ENCODE data around the gene MST1.

MST1 gene

DNA sequence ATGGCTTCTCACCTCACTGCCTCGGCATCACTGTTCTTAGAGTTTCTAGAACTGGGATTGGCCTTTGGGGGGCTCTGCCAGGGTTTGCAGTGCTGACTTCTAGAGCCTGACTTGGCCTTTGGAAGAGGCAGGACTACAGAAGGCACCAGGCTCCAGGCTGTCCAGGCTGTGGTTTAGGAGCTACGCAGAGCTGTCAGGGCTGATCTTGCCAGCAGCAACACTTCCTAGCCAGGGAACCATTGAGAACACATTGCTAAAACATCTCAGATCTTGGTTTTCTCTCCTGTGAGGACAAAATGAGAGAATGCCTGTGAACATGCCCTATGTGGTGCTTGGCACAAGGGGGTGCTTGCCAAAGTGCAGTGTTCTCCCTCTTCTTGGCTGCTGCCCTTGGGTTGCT lies 49.7 kb downstream of the MST1 start:
- POLR2A ChIA-PET = no interaction called here
- CTCF ChIA-PET = no interaction called here
- TF ChIP-seq TARDBP (IDR thresholded peaks at IDR 0.05) (no peak), BHLHE40 (IDR thresholded peaks at IDR 0.05; ENCODE audit: borderline replicate concordance) (no peak), ARNT (IDR thresholded peaks at IDR 0.05) (no peak), CTBP1 (IDR thresholded peaks at IDR 0.05; ENCODE audit: borderline replicate concordance) (no peak), L3MBTL2 (conservative IDR thresholded peaks at IDR 0.05) (no peak), FOXK2 (IDR thresholded peaks at IDR 0.05) (no peak), NFRKB (IDR thresholded peaks at IDR 0.05) (no peak), FOXA1 (IDR thresholded peaks at IDR 0.05) (no peak), FOXM1 (IDR thresholded peaks at IDR 0.05; ENCODE audit: borderline replicate concordance) (no peak), SP1 (IDR thresholded peaks at IDR 0.05) (no peak), ELF4 (IDR thresholded peaks at IDR 0.05) (no peak)
- TF ChIP-seq, protein P1, sequence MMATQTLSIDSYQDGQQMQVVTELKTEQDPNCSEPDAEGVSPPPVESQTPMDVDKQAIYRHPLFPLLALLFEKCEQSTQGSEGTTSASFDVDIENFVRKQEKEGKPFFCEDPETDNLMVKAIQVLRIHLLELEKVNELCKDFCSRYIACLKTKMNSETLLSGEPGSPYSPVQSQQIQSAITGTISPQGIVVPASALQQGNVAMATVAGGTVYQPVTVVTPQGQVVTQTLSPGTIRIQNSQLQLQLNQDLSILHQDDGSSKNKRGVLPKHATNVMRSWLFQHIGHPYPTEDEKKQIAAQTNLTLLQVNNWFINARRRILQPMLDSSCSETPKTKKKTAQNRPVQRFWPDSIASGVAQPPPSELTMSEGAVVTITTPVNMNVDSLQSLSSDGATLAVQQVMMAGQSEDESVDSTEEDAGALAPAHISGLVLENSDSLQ (IDR thresholded peaks at IDR 0.05) = no peak
- no peak for DNase-seq (ENCODE audit: extremely low spot score)

DNA sequence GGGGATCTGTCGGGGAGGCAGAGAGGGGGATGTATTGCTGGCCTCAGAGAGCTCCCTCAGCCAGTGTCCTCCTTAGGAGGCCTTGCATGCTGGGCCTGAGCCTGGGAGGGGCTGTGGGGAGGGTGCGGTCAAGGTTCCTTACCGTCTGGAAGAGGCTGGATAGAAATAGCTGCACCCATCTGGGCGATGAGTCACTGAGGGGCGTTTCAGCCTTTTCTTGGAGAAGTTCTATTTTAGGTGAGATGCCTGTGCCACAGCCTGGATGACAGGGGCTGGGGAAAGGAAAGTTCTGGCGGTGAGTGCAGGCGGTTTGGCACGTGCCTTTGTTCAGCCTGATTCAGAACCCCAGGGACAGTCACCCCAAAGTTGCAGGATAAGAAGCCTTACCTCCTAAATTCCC lies 50.8 kb downstream of the MST1 start:
- POLR2A ChIA-PET = no interaction called here
- TF ChIP-seq SUZ12 (IDR thresholded peaks at IDR 0.05) = no peak
- no peak for TF ChIP-seq FOXK2 (IDR thresholded peaks at IDR 0.05)
- no peak for TF ChIP-seq SP1 (IDR thresholded peaks at IDR 0.05)
- no peak for TF ChIP-seq BHLHE40 (IDR thresholded peaks at IDR 0.05; ENCODE audit: borderline replicate concordance)
- no peak for TF ChIP-seq ZNF384 (IDR thresholded peaks at IDR 0.05)
- TF ChIP-seq LEF1 (IDR thresholded peaks at IDR 0.05; ENCODE audit: borderline replicate concordance) = no peak
- no peak for TF ChIP-seq L3MBTL2 (conservative IDR thresholded peaks at IDR 0.05)
- TF ChIP-seq ELF4 (IDR thresholded peaks at IDR 0.05) = no peak
- TF ChIP-seq, protein P1 (IDR thresholded peaks at IDR 0.05) = no peak
- no peak for TF ChIP-seq HDGF (IDR thresholded peaks at IDR 0.05; ENCODE audit: borderline replicate concordance)
- TF ChIP-seq NFRKB (IDR thresholded peaks at IDR 0.05) = no peak
- TF ChIP-seq ARNT (IDR thresholded peaks at IDR 0.05) = no peak
- TF ChIP-seq FOXM1 (IDR thresholded peaks at IDR 0.05; ENCODE audit: borderline replicate concordance) = no peak
- TF ChIP-seq TARDBP (IDR thresholded peaks at IDR 0.05) = no peak
- TF ChIP-seq FOXA1 (IDR thresholded peaks at IDR 0.05) = no peak
- no peak for TF ChIP-seq CTBP1 (IDR thresholded peaks at IDR 0.05; ENCODE audit: borderline replicate concordance)
- CTCF ChIA-PET = no interaction called here
- DNase-seq (ENCODE audit: extremely low spot score) = no peak

DNA sequence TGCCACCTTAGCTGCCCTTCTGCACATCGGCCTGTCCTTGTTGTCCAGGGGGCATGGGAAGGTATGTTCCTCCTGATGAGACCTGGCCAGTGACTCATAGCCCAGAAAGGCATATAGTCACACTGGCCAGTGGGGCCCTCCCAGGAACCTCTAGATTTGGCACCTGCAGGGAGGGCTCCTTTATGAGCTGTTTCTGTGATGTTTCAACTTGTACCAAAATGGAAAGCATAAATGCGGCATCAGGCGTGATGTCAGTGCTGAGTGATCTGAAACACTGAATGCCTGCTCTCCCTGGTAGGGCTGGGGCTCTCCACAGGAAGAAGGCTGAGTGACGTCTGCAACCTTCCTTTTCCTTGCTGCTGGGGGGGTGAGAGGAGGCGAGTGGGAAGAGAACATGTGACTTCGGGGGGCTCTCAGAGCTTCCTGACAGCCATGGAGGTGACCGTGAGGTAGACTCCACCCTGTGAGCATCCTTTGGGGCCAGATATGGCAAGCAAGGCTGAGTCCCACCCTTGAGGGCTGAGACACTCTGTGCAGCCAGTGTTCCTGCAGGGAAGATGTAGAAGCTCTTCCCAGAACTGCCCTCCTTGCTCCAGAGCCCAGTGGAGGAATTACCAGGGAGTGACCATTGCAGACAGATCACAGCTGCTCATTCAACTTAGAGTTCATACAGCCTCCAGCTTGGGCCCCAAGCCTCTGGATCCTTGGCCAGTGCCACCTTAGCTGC lies 52.2 kb downstream of the MST1 start:
- ChIA-PET POLR2A (interaction anchor here (0.8 to 1.2 kb wide), 2 partner anchors 97 to 167 kb away, joined by 3 read pairs; partner anchors contain the start of gene DAG1), CTCF (no interaction called here)
- TF ChIP-seq TARDBP (IDR thresholded peaks at IDR 0.05) = no peak
- no peak for DNase-seq (ENCODE audit: extremely low spot score)

DNA sequence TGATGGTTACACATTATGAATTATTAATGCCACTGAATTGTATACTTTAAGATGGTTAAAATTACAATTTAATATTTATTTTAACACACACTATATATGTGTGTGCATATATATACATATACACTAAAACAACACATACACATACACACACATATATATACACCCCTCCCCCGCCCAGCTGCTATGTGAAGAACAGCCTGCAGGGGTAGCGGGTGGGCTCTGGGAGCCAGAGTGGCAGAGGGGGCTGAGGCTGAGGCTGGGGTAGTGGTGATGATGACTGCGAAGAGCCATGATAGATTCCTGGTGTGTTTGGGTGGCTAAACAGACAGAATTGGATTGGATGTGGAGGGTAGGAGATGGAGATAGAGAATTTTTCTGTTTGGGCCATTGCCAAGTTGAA lies 54.5 kb downstream of the MST1 start:
- no peak for TF ChIP-seq NFRKB (IDR thresholded peaks at IDR 0.05)
- no peak for TF ChIP-seq ARNT (IDR thresholded peaks at IDR 0.05)
- TF ChIP-seq BHLHE40 (IDR thresholded peaks at IDR 0.05; ENCODE audit: borderline replicate concordance) = no peak
- no peak for TF ChIP-seq CTBP1 (IDR thresholded peaks at IDR 0.05; ENCODE audit: borderline replicate concordance)
- no peak for TF ChIP-seq ZNF384 (IDR thresholded peaks at IDR 0.05)
- TF ChIP-seq HDGF (IDR thresholded peaks at IDR 0.05; ENCODE audit: borderline replicate concordance) = no peak
- no peak for TF ChIP-seq LEF1 (IDR thresholded peaks at IDR 0.05; ENCODE audit: borderline replicate concordance)
- TF ChIP-seq, protein P1 (IDR thresholded peaks at IDR 0.05) = no peak
- TF ChIP-seq TARDBP (IDR thresholded peaks at IDR 0.05) = no peak
- POLR2A ChIA-PET = no interaction called here
- no peak for DNase-seq (ENCODE audit: extremely low spot score)
- CTCF ChIA-PET = no interaction called here

Data from HEK293T (cell line).